Endodermal cell (in vitro differentiated cells): ENCODE data around the gene SUPT3H. TPM values are rescaled to one million over a fixed set of nuclear protein-coding genes. Genes with fewer than 3 reads are reported as not detected.

Experiments
- DNase-seq: peaks from one replicate; pipeline ENCODE4 v3.0.0-alpha.2; 2017
- H3K27ac ChIP-seq: 2 replicates; pipeline ENCODE4 v1.5.1; 2013; ENCODE audit warnings: mild to moderate bottlenecking, low read depth, low read length, moderate library complexity
- H3K27me3 ChIP-seq: 2 replicates; pipeline ENCODE4 v1.6.1; 2013; ENCODE audit warnings: mild to moderate bottlenecking, low read length, moderate library complexity; ENCODE audit not compliant: insufficient read depth, control insufficient read depth, poor library complexity, severe bottlenecking
- H3K36me3 ChIP-seq: 2 replicates; pipeline ENCODE4 v1.7.0; 2013; ENCODE audit warnings: mild to moderate bottlenecking, low read length, moderate library complexity; ENCODE audit not compliant: control insufficient read depth, insufficient read depth
- H3K4me1 ChIP-seq: one replicate; pipeline ENCODE4 v1.7.0; 2013; ENCODE audit warnings: low read length; ENCODE audit not compliant: control insufficient read depth, insufficient read depth
- H3K4me3 ChIP-seq: 2 replicates; pipeline ENCODE4 v1.5.1; 2013; ENCODE audit warnings: mild to moderate bottlenecking, low read length, moderate library complexity
- H3K9ac ChIP-seq: 2 replicates; pipeline ENCODE4 v1.6.1; 2013; ENCODE audit warnings: mild to moderate bottlenecking, low read length, moderate library complexity; ENCODE audit not compliant: poor library complexity, severe bottlenecking; ENCODE audit errors: extremely low read depth
- H3K9me3 ChIP-seq: 2 replicates; pipeline ENCODE4 v1.6.1; 2013; ENCODE audit warnings: mild to moderate bottlenecking, low read length, moderate library complexity; ENCODE audit not compliant: control insufficient read depth
- H3K27ac Mint-ChIP-seq: 2 replicates; pipeline ENCODE4 v1.8.0; 2020; ENCODE audit warnings: mixed read lengths
- H3K27me3 Mint-ChIP-seq: 2 replicates; pipeline ENCODE4 v1.8.0; 2021; ENCODE audit warnings: mild to moderate bottlenecking, mixed read lengths; ENCODE audit not compliant: insufficient read depth
- H3K36me3 Mint-ChIP-seq: 2 replicates; pipeline ENCODE4 v1.8.0; 2020; ENCODE audit warnings: low read depth, mixed read lengths
- H3K4me1 Mint-ChIP-seq: 2 replicates; pipeline ENCODE4 v1.8.0; 2020; ENCODE audit warnings: mixed read lengths
- H3K4me3 Mint-ChIP-seq: 2 replicates; pipeline ENCODE4 v1.8.0; 2020; ENCODE audit warnings: mild to moderate bottlenecking, moderate library complexity, mixed read lengths
- H3K9me3 Mint-ChIP-seq: 2 replicates; pipeline ENCODE4 v1.8.0; 2020; ENCODE audit warnings: mild to moderate bottlenecking, mixed read lengths
- CTCF ChIP-seq: fragments of 200-600 bp; sonication (generic); conservative IDR thresholded peaks from 2 replicates; pipeline ENCODE4 v1.5.0; 2021; ENCODE audit warnings: antibody characterized with exemption, mild to moderate bottlenecking
- WGBS, 2 experiments: methylation state at CpG; one replicate each; pipeline versions ENCODE4 v1.1.5 to v1.1.7; 2013; ENCODE audit warnings: missing lambda C conversion rate in 2 of 2, mixed read lengths in 1 of 2; ENCODE audit not compliant: insufficient coverage in 1 of 2, insufficient read length in 1 of 2; 5-methylcytosine and 5-hydroxymethylcytosine counted together
- total RNA-seq, 2 donors: library from RNA; stranded (reverse); fragmentation: NEBNext Ultra II Directional in 1 of 2; extraction: Animal tissue kit (Norgen Biotek cat#: 25700) in 1 of 2; gene quantifications; 2 replicates in 1 of 2; 3 replicates in 1 of 2; pipeline ENCODE4 v1.2.1, GENCODE V29; 2021

SUPT3H gene
- total RNA-seq, 2 donors from 2014 or later = 32.4 to 34.7 TPM

GRCh38 chr6:45129051-45129450 lies 248.7 kb downstream of the SUPT3H start:
- Mint-ChIP-seq H3K4me3 (no peak overlapping the region), H3K4me1 (peaks cover 2% of the 10 kb centered on the region), H3K27me3 (no peaks in the 10 kb centered on the region), H3K36me3 (no peaks in the 10 kb centered on the region), H3K9me3 (no peaks in the 10 kb centered on the region), H3K27ac (no peak overlapping the region)
- no peak for DNase-seq
- TF ChIP-seq CTCF = no peak
- no peaks in the 10 kb centered on the region for H3K36me3 ChIP-seq
- H3K4me3 ChIP-seq = no peak overlapping the region
- H3K4me1 ChIP-seq = no peaks in the 10 kb centered on the region
- H3K27ac ChIP-seq = no peak overlapping the region
- no peak overlapping the region for H3K9ac ChIP-seq
- no peaks in the 10 kb centered on the region for H3K9me3 ChIP-seq
- 91% methylated on average over 1 of the region's 1 CpG; no CpG with 5 or more reads in 1 of the 2 experiments for WGBS, 2 experiments
- H3K27me3 ChIP-seq = no peaks in the 10 kb centered on the region

- Histone ChIP-seq H3K4me3 (no peak overlapping the region), H3K9ac (no peak overlapping the region), H3K27me3 (no peaks in the 10 kb centered on the region), H3K9me3 (no peaks in the 10 kb centered on the region), H3K27ac (no peak overlapping the region), H3K4me1 (no peaks in the 10 kb centered on the region), H3K36me3 (no peaks in the 10 kb centered on the region)
- Mint-ChIP-seq H3K9me3 (no peaks in the 10 kb centered on the region), H3K36me3 (no peaks in the 10 kb centered on the region), H3K4me3 (no peak overlapping the region), H3K27ac (no peak overlapping the region), H3K27me3 (no peaks in the 10 kb centered on the region), H3K4me1 (no peaks in the 10 kb centered on the region)
- 96% methylated on average over 2 of the region's 2 CpGs; no CpG with 5 or more reads in 1 of the 2 experiments for WGBS, 2 experiments
- TF ChIP-seq CTCF = no peak
- no peak for DNase-seq
Observed at GRCh38 chr6:45127185-45127584, 250.5 kb downstream of the SUPT3H start.

- Histone ChIP-seq H3K9ac (no peak overlapping the region), H3K27ac (no peak overlapping the region), H3K27me3 (no peaks in the 10 kb centered on the region), H3K4me1 (no peaks in the 10 kb centered on the region), H3K9me3 (no peaks in the 10 kb centered on the region), H3K4me3 (no peak overlapping the region), H3K36me3 (no peaks in the 10 kb centered on the region)
- no peaks in the 10 kb centered on the region for H3K4me1 Mint-ChIP-seq
- no peaks in the 10 kb centered on the region for H3K27me3 Mint-ChIP-seq
- no peak for TF ChIP-seq CTCF
- no peaks in the 10 kb centered on the region for H3K36me3 Mint-ChIP-seq
- no peaks in the 10 kb centered on the region for H3K9me3 Mint-ChIP-seq
- DNase-seq = no peak
- H3K27ac Mint-ChIP-seq = no peak overlapping the region
- no peak overlapping the region for H3K4me3 Mint-ChIP-seq
Observed at GRCh38 chr6:45126033-45126432, 251.7 kb downstream of the SUPT3H start.
